NCI-H2081 treated with DMSO at 0.1 percent for 48 hours (cell line): ENCODE data around the gene STAT1.

ENCODE experiments used
- DNase-seq: peaks from one replicate; lab custom pipeline; 2025; lab: John Stamatoyannopoulos, UW

Gene STAT1

GRCh38 chr2:191031256-191031655 is 17.3 kb upstream of the STAT1 start:
- DNase-seq: no peak

DNA sequence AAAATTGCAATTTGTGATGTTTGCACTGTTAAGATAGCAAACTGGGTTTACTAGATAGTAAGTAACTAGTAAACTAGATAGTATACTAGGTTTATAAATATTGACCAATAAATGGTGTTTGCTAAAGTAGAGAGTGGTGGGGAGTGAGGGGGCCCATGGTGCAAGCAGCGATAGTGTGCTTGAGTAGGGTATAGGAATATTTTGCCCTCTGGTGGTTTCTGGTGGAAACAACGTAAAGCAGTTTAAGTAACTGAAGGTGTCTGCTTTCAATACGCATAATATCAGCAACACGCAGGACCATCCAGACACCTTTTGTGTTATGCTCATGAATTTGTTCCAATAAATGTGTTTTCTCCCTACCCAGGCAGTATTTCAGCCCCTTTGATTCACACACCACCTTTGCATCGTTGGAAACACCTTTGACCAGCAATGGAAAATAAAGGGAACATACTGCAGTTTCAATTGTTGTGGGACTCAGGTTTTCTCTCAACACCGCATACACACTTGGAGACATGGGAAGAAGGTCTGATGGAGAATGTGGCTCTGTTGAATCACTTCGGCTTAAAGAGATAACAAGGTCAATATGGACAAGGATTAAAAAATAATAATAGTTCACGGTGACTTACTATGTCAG is 16.7 kb upstream of the STAT1 start:
- DNase-seq: peak; percentile 37

DNA sequence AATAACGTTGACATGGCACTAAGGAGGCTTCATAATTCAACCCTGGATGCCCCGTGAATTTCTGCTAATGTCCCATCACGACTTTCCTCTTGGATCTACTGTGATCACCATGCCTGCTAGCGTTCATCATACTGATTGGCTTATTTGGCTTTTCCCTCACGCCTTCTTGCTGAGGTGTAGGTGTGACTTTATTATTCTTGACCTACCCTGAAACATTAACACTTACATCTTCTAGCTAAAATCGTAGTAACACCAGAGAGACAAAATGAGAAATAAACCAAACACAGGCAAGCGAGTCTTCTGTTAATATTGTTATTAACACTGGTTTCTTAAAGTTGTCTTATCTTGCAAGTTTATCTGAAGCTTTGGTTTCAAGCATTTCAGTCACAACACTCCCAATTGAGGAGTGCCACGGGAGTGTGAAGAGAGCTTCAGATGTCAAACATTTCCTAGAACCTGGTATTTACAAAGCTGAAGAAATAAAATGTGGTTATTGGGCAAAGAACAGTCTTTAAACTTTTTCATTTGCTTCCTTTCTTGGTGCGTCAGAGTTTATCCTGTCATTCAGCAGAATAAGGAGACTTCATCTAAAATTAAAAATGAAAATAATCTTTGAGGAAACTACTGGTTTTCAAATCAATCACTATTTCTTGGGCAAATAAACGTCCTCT is 15.4 kb upstream of the STAT1 start:
- no peak for DNase-seq

GRCh38 chr2:191026377-191026776 is 12.4 kb upstream of the STAT1 start:
- no peak for DNase-seq

GRCh38 chr2:191025135-191025534 is 11.2 kb upstream of the STAT1 start:
- DNase-seq: no peak

DNA sequence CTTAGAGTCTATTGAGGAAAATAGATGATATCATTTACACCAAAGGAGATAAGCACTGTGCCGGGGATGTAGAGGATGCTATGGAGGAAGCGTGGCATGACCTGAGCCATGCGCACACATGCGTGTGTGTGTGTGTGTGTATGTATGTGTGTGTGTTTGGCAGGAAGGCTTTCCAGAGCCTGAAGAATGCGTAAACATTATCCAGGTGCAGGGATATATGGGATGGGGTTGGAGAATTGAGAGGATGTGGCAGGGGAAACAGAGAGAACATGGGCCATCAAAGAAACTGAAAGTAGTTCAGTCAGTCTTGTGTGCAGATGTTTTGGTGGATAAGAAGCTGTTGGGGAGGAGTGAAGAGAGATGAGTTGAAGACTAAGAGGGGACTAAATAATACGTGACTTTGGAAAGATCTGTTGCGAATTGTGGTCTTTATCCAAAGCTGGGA is 9.3 kb upstream of the STAT1 start:
- DNase-seq: no peak

DNA sequence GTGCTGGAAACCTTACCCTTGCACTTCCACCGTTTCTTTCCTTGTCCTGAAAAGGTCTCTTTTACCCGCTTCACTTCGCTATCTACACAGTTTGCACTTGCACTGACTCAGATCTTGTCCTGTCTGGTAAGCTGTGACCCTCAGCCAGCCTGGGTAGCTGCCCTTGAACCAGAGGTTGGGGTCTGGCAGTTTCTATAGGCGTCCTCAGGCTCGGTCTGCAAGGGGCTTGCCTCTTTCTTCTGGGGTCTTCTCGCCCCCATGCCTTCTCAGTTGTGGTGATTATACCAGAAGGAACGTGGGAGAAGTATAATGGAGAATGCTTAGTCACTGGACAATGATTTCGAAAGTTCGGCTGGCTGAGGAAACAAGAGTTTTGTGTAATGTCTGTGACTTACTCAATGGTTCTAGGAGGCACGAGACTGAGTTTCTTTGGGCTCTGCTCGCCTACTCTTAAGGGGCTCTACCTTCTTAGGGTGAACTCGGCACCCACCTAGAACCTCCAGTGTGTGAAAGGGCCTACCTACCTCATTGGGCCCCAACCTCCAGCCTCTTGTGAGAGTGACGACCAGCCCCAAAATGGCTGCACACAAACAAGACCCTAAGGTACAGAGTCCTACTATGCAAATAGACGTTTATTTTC is 6.9 kb upstream of the STAT1 start:
- no peak for DNase-seq

DNA sequence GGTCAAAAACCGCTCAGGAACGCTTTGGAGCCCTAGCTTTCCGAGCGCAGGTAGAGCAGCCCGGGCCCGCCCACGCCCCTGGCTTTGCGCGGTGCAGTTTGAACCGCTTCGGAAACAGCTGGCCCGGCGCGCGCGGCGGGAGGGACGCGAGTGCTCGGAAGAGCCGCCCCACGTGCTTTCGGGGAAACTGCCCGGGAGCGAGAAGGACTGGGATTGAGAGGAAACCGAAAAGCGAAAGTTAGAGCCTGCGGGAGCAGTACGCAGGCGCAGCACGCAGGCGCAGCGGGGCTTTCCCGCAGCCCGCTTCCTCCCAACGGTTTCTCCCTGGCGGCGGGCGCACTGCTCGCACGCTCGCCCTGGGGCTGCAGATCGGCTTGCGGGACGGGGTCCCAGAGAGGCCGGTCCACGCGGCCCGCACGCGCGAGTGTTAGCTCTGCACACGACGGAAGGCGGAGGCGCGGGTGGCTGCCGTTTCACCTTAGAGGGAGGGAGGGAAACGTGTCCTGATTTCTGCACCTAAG is 6.3 kb upstream of the STAT1 start:
- peak; percentile 87 for DNase-seq

DNA sequence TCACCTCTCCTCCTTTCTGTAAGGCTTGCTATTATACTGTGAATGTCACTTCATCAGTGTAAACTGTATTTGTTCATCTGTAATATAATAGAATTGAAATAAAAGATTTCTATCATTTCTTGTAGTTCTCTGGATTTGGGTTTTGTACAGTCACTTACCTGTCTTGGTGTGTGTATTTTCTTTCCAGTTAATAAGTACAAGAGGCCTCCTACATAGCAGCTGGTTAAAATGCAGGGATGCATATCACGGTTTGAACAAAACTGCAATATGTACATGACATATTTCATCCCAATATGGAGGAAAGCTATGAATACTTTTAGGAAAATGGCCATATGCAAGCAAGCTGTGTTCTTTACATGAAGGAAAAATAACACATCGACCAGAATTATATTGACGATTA is 5.4 kb upstream of the STAT1 start:
- no peak for DNase-seq

DNA sequence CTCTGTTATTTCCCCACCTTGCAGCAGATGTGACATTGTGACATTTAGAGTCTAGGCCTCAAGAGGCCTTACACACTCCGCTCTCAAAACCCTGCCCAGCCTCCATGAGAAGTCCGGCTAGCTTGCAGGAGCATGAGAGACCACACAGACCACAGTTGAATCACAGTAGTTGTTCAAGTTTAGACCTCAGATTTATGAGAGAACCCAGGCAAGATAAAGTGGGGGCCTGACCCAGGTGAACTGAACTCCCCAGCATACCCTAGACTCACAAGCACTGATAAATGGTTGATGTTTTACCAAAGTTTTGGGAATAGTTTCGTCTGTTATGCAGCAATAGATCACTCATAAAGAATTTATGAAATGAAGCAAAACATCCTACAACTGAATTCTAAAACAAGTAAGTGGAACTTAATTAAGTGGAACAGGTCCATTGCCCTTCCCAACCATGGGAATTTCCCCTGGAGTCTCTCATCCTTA is 4.7 kb upstream of the STAT1 start:
- no peak for DNase-seq

- DNase-seq: no peak
Measured at GRCh38 chr2:191018048-191018447, 4.1 kb upstream of the STAT1 start.

DNA sequence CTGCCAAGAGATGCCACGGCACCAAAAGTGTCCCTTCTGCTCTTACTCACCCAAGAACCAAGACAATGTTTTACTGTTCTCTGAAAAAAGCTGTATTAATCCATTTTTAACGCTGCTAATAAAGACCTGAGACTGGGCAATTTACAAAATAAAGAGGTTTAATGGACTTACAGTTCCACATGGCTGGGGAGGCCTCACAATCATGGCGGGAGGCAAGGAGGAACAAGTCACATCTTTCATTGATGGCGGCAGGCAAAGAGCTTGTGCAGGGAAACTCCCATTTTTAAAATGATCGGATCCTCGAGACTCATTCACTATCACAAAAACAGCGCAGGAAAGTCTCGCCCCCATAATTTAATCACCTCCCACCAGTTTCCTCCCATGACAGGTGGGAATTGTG is 1.9 kb upstream of the STAT1 start:
- no peak for DNase-seq

GRCh38 chr2:191015239-191015638 is 1.3 kb upstream of the STAT1 start:
- no peak for DNase-seq

DNA sequence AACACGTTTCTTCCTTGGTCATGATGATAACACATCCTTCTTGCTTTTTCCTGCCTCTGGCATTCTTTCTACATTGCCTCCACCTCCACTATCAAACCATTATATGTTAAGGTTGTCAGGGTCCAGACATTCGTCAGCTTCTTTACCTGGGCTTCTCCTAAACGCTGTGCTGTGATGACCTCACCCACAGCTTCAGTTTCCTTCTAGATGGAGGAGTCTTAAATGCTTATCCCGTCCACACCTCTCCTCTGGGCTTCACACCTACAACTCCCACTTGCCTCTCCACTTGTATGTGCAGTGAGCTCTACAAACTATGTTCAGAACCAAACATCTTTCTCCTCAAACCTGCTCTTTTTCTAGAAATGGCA is 666 bp upstream of the STAT1 start:
- DNase-seq: no peak

DNA sequence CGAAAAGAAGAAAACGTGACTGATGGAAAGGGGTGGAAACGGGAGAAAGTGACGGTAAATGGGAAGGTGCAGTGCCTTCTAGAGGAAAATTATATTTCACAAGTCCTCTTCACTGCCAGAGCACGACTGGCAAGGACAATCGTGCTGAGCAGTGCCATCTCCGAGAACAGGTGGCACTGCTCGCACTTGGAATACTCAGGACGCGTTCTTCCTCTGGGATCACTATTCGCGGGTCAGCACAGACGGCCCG is 364 bp downstream of the STAT1 start:
- DNase-seq: no peak

DNA sequence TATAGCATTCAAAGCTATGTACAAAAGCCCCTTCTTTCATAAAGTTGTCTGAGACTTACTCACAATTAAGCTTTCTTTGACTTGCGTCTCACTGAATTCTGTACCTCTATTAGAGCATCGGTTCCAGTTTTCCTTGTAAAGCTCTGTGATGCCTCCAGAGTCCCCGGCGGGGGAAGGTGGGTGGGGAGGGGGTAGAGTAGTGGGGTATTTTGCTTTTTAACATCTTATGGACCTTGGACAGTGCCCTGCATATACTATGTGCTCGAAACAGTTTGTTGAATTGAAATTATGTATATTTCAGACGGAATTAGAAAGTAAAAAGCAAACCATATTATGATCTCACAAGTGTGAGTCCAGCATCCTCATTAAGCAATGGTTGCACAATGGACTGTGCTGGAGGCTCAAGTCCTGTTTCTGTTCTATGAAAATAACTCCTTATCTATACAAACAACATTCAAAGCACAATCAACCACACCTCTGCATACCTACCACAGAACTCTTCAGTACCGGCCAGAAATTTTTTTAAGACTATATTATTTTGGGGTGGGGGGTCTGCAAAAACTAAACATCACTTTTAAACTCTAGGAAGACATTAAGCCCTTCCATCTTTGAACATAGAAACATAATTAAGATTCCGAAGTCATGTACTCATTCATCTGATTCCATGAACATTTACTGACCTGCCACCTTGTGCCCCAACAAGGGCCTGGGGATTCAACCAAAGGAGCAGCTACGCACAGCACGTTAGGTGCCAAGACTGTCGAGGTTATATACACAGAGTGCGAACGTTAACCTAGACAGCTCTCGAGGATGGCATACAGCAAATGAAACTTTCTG is 908 bp downstream of the STAT1 start:
- DNase-seq: no peak

- no peak for DNase-seq
Measured at GRCh38 chr2:191012346-191012745, 1.6 kb downstream of the STAT1 start.

GRCh38 chr2:191010887-191011885 is 2.8 kb downstream of the STAT1 start:
- DNase-seq: no peak

GRCh38 chr2:191009541-191010374 is 4.2 kb downstream of the STAT1 start:
- DNase-seq: no peak

DNA sequence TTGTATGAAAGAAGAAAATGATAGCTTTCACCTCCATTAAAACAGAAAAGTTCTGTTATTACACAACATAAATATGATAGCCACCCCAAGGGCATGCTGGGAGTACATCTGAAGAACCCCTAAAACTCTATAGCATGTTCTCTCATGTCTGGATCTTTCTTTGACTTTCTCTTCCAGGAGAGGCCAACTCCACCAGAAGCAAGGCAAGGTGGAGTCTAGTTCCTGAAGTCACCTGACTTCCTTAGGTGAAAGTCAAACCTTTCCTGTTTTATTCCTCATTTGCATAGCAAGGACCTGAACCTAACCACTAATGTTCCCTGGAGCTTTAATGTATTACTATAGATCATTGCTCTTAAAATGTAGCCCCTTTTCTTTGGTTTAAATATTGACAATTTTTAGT is 5.7 kb downstream of the STAT1 start:
- DNase-seq: no peak
